NCI-H510A (cell line): ENCODE results near the gene ABLIM3.

Experiments used
- DNase-seq: peaks from one replicate; lab custom pipeline; 2025; lab: John Stamatoyannopoulos, UW

The ABLIM3 gene

DNA sequence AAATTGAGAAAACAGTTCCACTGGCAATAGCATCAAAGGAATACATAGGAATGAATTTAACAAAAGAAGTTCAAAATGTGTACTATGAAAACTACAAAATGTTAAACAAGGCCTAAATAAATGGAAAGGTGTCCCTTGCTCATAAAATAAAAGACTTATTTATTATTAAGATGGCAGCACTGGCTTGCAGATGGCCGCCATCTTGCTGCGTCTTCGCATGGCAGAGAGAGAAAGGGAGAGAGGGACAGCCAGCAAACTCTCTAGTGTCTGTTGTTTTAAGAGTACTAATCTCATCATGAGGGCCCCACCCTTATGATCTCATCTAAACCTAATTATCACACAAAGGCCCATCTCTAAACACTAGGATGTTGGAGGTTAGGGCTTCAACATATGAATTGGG lies 47.1 kb downstream of the ABLIM3 start:
- no peak for DNase-seq

DNA sequence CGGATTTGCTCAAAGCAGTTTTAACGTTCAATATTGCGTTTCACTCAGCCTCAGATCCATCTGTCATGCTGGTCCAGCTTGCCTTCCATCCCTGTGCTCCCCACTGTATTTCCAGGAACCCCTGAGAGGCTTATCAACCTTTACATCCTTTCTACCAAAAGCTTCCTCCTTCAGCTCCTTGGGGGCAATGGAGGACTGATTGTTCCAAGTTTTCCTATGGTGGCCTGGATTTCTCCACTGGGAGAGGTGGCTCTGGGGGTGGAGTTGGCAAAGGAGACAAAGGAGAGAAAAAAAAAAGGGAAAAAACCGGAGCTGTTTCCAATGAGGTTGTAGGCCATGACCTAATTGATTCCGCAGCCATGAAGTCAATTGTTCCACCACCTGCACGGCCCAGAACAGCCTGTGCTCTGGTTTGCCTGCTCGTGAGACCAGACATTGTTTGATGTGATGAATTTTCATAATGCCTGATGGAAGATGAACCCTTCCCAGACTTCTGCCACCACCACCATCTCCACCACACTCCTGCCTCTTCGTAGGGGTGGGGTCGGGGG lies 54.1 kb downstream of the ABLIM3 start:
- DNase-seq = no peak

DNA sequence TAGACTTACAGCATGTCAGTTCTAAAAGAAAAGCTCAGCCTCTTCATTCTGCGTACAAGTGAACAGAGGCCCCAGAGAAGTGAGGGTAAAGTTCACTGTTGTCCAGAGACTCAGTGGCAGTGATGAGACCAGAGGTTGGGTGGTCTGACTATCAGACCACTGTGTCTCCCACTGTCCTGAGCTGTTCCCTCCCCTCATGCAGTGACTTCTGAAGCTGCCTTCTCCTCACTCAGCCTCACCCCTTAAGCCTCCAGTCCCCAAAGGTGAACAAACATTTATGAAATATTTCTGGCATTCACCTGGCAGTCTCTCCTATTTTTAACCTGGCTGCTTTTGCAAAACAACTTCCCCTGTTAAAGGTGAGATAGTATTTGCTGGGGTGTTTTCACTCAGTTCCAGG lies 54.7 kb downstream of the ABLIM3 start:
- DNase-seq = no peak

DNA sequence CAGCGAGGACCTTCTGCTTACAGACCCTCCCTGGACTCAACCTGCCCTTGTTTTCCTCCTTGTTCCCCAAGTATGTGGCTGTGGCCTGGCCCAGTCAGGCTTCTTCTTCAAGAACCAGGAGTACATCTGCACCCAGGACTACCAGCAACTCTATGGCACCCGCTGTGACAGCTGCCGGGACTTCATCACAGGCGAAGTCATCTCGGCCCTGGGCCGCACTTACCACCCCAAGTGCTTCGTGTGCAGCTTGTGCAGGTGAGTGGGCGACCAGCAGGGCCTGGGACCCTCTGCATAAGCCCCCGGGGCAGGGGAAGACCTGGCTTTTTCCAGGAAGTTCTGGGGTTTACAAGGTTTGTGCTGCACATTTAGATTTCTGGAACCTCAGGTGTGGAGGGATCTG lies 56.9 kb downstream of the ABLIM3 start:
- no peak for DNase-seq

DNA sequence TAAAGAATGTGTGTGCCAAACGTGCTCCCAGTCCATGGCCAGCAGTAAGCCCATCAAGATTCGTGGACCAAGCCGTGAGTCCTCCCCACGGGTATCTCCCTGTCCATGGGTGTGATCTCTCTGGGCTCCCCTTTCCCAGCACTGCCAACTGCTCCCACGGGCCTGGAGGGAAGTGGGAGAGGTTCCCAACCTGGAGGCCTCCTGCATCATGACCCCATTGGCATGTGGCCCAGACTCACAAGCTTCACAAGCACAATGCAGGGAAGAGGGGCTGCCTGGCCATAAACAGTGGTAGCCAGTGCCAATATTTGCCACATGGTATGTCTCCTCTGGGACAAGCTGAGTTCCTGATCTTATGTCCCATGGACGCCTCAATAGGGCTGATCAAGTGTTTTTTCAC lies 59.1 kb downstream of the ABLIM3 start:
- no peak for DNase-seq

DNA sequence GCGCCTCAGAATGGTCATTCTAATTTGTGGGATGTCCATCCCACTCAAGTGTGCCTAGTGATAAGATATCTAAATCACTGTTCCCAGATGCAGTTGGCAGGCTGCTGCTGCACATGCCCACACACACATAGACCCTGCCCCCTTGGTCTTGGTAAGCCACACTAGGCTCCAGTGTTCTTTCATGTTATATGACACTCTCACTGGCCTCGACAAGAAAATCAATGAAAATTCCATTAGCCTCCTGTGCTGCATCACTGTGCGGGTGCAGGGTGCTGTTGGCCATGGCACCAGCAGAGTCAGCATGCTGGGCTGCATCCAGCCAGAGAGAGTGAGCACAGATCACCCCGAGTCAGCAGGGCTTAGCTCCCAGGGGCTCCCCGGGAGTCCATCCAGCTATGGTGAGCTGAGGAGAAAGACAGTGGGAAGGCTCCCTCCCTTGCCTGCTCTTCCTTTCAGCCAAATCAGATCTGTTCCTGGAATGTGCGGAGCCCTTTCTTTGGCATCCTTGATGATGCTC lies 59.9 kb downstream of the ABLIM3 start:
- DNase-seq = no peak

DNA sequence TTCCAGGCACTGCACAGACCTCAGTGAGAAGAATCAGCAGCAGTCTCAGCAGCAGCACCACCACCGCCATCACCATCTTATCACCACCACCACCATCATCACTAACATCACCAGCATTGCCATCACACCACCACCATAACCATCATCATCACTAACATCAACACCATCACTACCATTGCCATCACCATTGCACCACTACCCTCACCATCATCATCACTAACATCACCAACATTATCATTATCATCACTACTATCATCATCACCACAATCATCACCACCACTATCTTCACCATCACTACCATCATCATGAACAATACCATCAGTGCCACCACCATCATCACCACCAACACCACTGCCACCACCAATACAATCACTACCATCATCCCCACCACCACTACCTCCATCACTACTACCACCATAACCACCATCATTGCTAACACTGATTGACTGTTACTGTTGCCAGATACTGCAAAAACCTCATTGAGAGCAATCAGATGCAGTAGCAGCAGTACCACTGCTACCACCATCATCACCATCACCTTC lies 61.7 kb downstream of the ABLIM3 start:
- no peak for DNase-seq

DNA sequence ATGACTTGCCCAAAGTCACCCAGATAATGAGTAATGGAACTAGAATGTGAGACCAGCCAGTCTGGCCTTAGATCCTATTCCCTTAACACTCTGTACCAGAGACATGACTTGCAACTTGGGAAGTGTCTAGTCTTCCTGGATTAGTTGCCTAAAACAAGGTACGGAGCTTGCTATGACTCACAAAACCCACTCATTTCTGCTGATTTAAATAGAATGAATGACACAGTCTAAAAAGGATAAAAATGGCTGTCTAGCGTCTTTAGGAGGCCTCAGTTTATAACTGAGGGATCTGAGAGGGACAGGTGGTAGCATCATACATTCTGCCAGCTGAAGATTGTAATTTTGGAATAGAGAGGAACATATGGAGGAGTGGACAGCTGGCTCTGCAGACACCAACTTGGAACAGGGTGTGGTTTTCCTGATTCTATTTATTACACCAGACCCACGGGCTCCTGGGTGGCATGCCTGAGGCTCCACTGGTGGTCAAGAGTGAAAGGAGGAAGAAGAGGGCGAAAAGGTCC lies 62.7 kb downstream of the ABLIM3 start:
- no peak for DNase-seq

DNA sequence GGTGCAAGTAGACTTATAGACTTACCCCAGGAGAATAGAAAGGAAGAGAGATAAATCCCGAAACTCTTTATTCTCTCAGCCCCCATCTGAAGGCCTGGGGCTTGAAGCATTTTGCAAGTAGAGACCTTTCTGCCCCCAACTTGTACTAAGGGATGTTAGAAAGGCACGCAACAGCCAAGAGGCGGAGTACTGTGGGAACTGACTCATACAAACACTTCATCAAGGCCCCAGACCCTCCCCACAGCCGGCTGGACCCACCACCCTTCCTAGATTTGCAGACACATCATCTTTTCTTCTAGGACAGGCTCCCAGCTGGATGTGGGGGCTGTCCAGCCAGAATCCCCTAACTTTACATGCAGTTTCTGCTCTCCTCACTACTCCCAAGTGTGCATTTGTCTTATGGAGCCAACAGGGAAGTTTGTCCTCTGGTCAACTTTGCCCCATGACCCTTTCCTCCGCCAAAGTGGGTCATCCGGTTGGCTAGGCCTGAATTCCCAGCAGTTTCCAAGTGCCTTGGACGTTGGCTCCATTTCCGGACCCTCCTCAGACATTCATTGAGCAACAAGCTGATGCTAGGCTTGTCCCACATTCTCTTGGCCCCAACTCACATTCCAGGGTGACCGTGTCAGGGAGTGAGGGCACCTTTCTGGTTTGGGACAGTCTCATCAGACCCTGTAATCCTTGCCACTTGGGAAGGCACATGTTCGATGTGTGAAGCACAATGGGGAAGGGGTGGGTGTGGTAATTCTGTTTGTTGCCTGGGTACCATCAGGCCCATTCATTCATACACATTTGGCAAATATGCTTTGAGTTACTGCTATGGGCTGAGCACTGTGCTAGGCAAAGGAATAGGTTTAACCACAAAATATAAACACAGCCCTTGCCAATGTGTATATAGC lies 64.6 kb downstream of the ABLIM3 start:
- DNase-seq = no peak

DNA sequence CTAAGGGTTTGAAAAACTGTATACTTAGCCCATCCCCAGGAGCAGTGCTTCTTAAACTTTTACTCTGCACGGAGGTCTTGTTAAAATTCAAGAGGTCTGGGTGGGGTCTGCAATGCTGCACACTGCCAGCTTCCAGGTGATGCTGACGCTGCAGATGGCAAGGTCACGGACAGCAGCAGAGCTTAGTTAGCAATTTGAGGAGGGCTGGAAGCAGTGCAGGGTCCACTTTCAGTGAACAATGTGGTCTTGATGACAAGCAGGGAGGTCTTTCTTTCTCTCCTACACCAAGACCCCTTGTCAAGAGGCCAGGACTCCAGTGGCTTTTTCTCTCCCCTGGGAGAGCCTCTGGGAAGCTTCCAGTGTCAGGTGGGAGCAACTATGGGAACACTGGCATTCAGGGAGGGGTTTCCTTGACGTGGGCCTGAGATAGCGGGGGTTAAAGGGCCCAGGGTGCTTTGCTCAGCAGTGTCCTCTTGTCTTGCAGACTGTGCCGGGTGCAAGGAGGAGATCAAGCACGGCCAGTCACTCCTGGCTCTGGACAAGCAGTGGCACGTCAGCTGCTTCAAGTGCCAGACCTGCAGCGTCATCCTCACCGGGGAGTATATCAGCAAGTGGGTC lies 65.3 kb downstream of the ABLIM3 start:
- no peak for DNase-seq

DNA sequence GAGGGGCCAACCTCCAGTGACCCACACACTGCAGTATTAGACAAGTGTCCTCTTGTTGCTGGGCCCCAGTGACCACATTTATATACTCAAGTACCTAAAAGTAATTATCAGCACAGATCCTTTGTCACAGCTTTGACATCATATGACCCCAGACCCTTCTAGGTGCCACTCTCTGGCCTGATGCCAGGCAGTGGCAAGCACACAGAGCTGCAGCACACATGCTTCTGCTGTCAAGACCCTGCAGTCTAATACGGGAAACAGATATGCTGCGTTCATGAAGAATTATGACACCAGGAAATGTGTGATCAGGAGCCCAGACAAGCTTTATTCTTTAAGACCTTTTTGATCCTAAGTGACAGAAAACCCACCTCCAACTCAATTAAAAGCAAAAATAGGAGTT lies 66.5 kb downstream of the ABLIM3 start:
- peak; percentile 46 for DNase-seq

DNA sequence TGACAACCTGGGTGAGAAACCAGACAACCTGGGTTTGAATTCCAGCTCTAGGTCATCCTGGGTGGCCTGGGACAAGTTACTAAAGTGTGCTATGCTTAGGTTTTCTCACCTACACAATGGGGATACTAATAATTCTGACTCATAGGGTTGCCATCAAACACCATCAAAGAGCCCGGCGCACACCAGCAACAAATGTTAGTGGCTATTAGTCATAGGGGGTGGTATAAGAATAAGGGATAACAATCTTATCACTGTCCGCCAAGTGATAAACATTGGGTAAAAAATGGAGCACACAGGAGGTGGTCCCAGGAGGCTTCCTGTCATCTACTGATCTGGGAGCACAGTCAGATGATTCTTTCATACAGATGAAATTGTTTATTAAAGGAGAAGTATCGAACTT lies 68.9 kb downstream of the ABLIM3 start:
- no peak for DNase-seq

DNA sequence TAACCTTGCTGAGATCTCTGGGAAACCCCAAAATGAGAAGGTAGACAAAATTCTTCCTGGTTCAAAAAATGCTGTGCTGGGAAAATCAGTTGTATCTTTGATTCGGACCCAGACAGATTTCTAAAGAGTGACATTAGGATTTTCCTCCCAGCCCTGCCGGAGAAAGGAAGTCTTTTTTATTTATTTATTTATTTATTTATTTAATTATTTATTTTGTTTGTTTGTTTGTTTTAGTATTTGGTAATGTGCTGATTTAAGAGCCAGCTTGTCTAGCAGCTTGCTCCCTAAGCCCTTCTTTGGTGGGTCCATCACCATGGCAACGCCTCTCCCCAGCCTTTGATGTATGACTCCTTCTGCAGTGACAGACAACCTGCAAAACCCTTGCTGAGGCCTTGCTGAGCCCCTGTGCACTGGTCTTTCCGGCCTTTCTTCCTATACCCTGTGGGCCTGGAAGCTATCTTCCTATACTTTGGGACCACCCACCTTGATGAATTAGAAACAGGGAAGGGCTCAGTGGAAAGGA lies 69.7 kb downstream of the ABLIM3 start:
- DNase-seq = no peak

DNA sequence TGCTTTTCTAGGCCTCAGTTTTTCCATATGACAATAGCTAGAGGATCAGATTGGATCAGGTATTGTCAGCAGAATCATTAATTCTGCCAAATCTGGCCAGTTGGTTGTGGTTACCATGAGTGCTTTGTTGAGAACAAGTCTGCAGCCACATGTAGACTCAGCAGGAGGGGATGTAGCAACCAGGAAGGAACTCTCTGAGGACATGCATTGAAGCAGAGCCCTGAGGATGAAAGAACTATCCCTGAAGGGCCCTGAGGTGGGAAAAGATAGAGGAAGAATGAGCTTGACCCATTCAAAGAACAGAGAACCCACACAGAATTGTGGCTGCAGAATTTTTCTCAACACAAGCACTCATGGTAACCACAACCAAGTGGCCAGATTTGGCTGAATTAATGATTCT lies 70.3 kb downstream of the ABLIM3 start:
- DNase-seq = no peak

DNA sequence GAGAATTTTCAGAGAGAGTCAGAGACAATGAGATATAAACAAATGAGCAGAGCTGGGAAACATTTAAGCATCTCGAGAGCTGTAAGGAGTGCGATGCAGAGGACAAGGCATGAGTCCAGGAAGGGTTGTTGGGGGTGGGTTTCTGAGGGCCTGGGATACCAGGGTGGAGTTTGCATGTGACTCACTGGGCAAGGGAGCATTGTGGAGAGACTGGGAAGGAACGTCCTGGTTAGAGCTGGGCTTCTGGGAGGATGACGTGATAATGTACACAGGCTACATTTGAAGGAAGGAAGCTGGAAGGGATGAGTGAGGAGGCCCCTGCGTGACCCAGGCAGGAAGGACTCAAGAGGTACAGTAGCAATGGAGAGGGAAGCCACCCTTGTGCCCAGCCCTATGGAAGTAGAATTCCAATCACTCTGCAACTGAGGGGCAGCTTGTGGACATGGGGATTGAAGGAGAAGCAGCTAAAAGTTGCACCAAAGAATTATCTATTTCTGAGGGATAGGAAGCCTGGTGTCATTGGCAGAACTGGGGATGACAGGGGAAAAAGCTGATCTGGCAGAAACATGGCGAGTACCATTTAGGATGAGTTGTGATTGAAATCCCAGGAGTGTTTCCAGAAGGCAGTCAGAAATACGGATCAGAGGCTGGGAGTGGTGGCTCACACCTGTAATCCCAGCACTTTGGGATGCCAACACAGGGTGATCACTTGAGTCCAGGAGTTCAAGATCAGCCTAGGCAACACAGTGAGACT lies 71.1 kb downstream of the ABLIM3 start:
- DNase-seq = no peak

DNA sequence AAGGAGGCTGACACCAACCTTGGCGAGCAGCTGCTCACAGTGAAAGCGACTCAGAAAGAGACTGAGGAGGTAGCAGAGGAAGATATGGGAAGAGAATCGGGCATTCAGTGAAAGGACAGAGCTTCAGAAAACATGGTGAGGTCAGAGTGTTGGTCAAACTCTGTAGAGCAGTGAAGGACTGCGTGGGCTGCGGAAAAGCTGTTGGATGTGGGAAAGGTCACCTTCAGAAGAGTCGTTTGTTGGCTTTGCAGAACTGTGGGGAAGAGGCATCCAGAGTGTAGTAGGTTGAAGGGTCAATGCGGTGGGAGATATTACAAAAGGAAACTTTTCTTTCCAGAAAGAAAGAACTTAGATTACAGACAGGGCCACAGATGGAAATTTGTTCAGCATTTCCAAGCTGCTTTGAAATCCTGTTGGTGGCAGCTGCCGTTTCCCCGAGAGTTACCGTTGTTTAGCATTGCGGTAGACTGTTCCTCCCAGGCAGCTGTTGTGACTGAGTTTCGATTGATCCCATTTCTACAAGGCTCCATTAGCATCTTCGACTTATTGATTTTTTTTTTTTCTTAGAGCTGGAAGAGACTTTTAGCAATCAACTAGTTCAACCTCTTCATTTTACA lies 72.1 kb downstream of the ABLIM3 start:
- no peak for DNase-seq

DNA sequence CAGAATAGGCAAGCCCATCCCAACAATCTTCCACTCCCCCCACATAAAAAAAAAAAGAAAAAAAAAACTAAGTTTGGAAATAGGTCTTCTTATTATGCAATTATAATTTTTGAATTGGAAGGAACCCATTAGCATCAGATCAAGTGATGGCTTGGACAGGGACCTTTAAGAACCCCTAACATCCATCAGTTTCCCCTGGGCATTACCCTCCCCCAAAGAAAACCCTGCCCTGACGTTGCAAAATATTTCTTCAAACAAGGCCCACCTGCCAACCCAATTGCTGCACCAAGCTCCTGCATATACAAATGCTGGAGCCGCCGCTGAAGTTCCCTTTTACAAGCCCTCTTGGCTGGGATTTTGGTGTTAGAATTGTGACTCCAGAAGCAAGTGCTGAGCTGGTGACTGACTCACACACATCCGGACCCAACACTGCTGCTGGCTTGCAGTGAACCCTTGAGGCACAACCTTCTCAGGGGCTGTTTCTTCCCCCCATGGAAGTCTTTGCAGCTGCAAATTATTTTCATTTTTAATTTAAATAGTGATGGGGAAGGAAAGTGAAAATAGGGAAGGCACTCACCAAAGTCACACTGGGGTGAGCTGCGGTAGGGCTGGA lies 74.3 kb downstream of the ABLIM3 start:
- no peak for DNase-seq

DNA sequence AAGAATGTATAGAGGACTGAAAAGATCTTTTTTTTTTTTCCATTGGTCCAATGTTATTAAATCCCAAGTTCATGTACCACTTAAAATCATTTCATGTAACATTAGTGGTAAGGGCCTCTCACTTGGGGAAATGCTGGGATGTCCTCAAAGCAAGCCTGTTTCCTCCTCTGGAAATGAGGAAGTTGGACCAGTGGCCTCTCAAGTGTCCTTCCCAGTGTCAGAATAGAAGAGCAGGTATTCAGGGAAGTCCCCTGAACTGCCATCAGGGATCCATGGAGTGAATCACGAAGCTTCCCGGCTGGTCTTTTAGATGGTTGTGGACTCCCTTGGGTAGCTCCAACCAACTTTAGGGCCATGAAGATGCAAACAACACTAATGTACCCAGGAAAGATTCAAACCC lies 75.2 kb downstream of the ABLIM3 start:
- no peak for DNase-seq

DNA sequence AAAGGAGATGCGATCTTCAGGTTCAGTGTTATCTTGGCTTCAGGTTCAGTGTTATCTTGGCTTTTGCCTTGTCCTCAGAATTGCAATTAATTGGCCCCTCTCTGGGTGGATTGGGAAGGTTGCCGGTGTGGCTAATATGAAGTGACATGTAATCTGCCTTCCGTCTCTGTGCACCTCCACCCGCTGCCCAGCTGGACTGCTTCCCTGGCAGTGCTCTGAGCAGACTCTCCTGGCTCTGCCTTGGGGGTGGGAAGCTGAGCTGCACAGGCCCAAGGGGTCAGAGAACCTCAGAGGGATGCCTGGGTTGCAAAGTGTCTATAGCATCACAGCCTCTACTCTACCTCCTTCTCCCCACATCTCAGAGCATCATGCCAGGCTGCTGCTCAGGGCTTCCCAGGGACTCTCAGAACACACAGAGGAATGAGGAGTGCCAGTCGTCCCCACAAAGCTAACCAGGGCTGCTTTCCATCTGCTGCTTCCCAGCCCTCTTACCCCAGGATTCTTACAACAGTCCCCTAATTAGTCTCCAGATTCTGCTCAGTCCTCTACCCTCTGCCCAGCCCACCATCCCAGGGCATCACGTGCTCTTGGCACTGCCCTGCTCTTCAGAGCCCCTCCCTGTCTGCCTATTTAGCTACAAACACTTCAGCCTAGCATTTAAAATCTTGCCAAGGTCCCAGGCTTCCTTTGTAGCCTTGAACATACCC lies 76.0 kb downstream of the ABLIM3 start:
- DNase-seq = no peak

DNA sequence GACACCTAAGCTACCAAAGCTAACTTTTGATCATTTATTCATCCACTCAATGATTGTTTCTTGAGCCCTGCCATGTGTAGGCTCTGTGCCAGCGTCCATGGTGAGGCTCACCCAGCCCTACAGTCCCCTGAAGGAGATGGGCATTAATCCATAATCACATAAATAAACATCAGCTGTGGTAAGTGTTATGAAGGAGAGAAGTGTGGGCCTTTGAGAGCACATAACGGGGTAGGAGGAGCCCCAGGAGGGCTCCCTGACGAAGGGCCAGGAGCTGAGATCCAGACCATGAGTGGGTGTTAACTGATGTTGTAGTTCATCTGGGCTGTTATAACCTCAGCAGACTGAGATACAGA lies 76.5 kb downstream of the ABLIM3 start:
- no peak for DNase-seq
